ENCODE data around the gene CGB2. TPM values are rescaled to one million over a fixed set of nuclear protein-coding genes. Genes with fewer than 3 reads are reported as not detected.

The CGB2 gene
- total and polyA plus RNA-seq, 2 of the 4 experiments (the other 2 are of a cell fraction): not detected

GRCh38 chr19:48992581-48993174, 39.0 kb upstream of the CGB2 start:
- Histone ChIP-seq H2BK20ac (ENCODE audit: low read depth, low read length) (no peak overlapping the region), H2BK5ac (ENCODE audit: low read depth, low read length, poor library complexity, severe bottlenecking) (peak overlapping the region; percentile 77), H3K14ac (replicated peaks; ENCODE audit: low read depth, low read length) (peak overlapping the region; percentile 93), H3K9ac (ENCODE audit: low read depth, low read length) (peak overlapping the region; percentile 92), H3K27me3 (ENCODE audit: control insufficient read depth, insufficient read depth, low read length) (no peaks in the 10 kb centered on the region), H4K5ac (ENCODE audit: low read depth, low read length) (peak overlapping the region; percentile 41; the same call in 1 of the 2 replicates), H3K27ac (ENCODE audit: insufficient read depth, low read length) (peak overlapping the region; percentile 85), H3K9me1 (ENCODE audit: insufficient read depth, low read length) (0 out of 2 replicates have a peak, but pooled peaks cover 3% of the 10 kb centered on the region), H3K79me1 (ENCODE audit: low read depth in 1 of 2, low read length in 2 of 2) (peaks cover 21 to 72% of the 10 kb centered on the region in 2 experiments), H2BK15ac (ENCODE audit: low read depth, low read length) (0 out of 3 replicates have a peak overlapping the region, but pooled peaks have one; percentile 12), H2BK120ac (ENCODE audit: low read depth, low read length) (peak overlapping the region; percentile 39; the same call in 1 of the 2 replicates), H2AK5ac (ENCODE audit: low read depth, low read length) (peak overlapping the region; percentile 93), H3K4me1 (ENCODE audit: control insufficient read depth, insufficient read depth, low read length) (peaks cover 12% of the 10 kb centered on the region), H3K56ac (ENCODE audit: extremely low read depth, insufficient read depth, low read length) (peak overlapping the region; percentile 63), H4K91ac (ENCODE audit: insufficient read depth, low read depth, low read length) (peak overlapping the region; percentile 91), H3K4me2 (ENCODE audit: low read depth, low read length) (peak overlapping the region; percentile 89), H3K4ac (ENCODE audit: low read depth, low read length) (peak overlapping the region; percentile 93), H3K36me3 (ENCODE audit: control insufficient read depth, insufficient read depth, low read length) (peaks cover 18% of the 10 kb centered on the region), H2AFZ (replicated peaks; ENCODE audit: low read length, poor library complexity) (peak overlapping the region; percentile 88), H4K20me1 (ENCODE audit: insufficient read depth, low read length) (peaks cover 20% of the 10 kb centered on the region), H3K23ac (ENCODE audit: low read depth, low read length) (peak overlapping the region; percentile 94), H2AK9ac (replicated peaks; ENCODE audit: low read depth, low read length, poor library complexity) (peak overlapping the region; percentile 94), H3K9me3 (ENCODE audit: control insufficient read depth, insufficient read depth, low read length) (no peaks in the 10 kb centered on the region), H3K4me3 (ENCODE audit: insufficient read depth, low read depth, low read length) (peak overlapping the region; percentile 78), H3K18ac (ENCODE audit: low read depth, low read length) (peak overlapping the region; percentile 14; the same call in 1 of the 2 replicates), H4K8ac (ENCODE audit: low read depth in 2 of 2, low read length in 2 of 2) (peak overlapping the region; percentile 48 to 64)
- TF ChIP-seq CHD1 (IDR thresholded peaks at IDR 0.05; ENCODE audit: low read depth, low read length) (0 out of 2 replicates have a peak, but pooled peaks have one; percentile 29), MXI1 (IDR thresholded peaks at IDR 0.05; ENCODE audit: borderline replicate concordance, low read depth, low read length) (peak; percentile 18; the same call in 1 of the 2 replicates), RAD21 (IDR thresholded peaks at IDR 0.05; ENCODE audit: low read length) (no peak)
- POLR2A ChIA-PET (ENCODE audit: unreplicated experiment): interaction anchor here (0.9 to 1.1 kb wide), 2 partner anchors 25 to 118 kb away, joined by 3 read pairs; no protein-coding TSS in a partner anchor
- in situ Hi-C loops (cut with MboI; ENCODE audit: low sequenced_read_pairs): no loop called here
- DNase-seq: no peak
- dilution Hi-C loops (cut with HindIII; ENCODE audit: low sequenced_read_pairs, unreplicated experiment): no loop called here
- CTCF ChIA-PET: interaction anchor here (0.8 to 1.9 kb wide), 10 partner anchors 9 to 277 kb away, joined by 3 to 9 read pairs (median 5); no protein-coding TSS in a partner anchor
- ATAC-seq (ENCODE audit: low read depth): no peak
- 0% methylated on average over 5 of the region's 20 CpGs; no CpG with 5 or more reads in 1 of the 2 experiments for WGBS, 2 experiments (ENCODE audit: extremely low coverage in 2 of 2, insufficient read length in 1 of 2)
- intact Hi-C loops (cut with micrococcal nuclease): loop anchor here (5.0 to 10.0 kb wide), 3 partner anchors 65 to 212 kb away; partner anchors contain the start of genes CGB7 and KCNA7
- BruUV-seq (replicated peaks): no TSS peak

Measured in IMR-90 (cell line).